Measurements from ENCODE around the gene POU2F1.

- TF ChIP-seq CTCF (IDR thresholded peaks at IDR 0.05) (no peak), POLR2A (IDR thresholded peaks at IDR 0.05) (no peak)
These were observed 148.5 kb downstream of the POU2F1 start for GRCh38 chr1:167369175-167369574.

Measured in body of pancreas (tissue), 4 donors.